ENCODE data around the gene A4GALT. TPM values are rescaled to one million over a fixed set of nuclear protein-coding genes. Genes with fewer than 3 reads are reported as not detected.

A4GALT gene
- total and polyA plus RNA-seq, 2 of the 13 experiments (the other 11 are each of a cell fraction or from before 2014, with no cell fraction given) = 0.09 to 1.1 TPM

DNA sequence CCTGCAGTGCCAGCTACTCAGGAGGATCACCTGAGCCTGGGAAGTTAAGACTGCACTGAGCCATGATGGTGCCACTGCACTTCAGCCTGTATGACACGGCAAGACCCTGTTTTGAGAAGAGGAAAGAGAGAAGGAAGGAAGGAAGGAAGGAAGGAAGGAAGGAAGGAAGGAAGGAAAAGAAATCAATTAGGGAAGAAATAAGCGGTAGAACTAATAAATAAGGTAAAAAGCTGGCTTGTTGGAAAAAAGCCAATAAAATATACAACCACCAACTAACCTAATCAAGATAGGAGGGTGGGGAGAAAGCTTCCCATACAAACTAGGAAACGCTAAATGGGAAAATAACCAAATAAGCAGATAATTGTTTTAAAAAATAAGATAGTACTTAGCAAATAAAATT, 12.3 kb downstream of the A4GALT start (continued):
- no peak for TF ChIP-seq CTCF (CRISPR knock-in tag; IDR thresholded peaks at IDR 0.05)
- TF ChIP-seq, protein P1, sequence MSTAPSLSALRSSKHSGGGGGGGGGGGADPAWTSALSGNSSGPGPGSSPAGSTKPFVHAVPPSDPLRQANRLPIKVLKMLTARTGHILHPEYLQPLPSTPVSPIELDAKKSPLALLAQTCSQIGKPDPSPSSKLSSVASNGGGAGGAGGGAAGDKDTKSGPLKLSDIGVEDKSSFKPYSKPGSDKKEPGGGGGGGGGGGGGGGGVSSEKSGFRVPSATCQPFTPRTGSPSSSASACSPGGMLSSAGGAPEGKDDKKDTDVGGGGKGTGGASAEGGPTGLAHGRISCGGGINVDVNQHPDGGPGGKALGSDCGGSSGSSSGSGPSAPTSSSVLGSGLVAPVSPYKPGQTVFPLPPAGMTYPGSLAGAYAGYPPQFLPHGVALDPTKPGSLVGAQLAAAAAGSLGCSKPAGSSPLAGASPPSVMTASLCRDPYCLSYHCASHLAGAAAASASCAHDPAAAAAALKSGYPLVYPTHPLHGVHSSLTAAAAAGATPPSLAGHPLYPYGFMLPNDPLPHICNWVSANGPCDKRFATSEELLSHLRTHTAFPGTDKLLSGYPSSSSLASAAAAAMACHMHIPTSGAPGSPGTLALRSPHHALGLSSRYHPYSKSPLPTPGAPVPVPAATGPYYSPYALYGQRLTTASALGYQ (CRISPR knock-in tag; IDR thresholded peaks at IDR 0.05) = no peak
- no peak for TF ChIP-seq DDIT3 (CRISPR knock-in tag; IDR thresholded peaks at IDR 0.05)
- no peak for TF ChIP-seq TBL1XR1 (IDR thresholded peaks at IDR 0.05; ENCODE audit: borderline replicate concordance, low read length, partially characterized antibody)
- TF ChIP-seq HOXA5 (CRISPR knock-in tag; IDR thresholded peaks at IDR 0.05) = no peak
- no peak for TF ChIP-seq ZNF747 (CRISPR knock-in tag; IDR thresholded peaks at IDR 0.05; ENCODE audit: borderline replicate concordance)
- TF ChIP-seq, protein P2, sequence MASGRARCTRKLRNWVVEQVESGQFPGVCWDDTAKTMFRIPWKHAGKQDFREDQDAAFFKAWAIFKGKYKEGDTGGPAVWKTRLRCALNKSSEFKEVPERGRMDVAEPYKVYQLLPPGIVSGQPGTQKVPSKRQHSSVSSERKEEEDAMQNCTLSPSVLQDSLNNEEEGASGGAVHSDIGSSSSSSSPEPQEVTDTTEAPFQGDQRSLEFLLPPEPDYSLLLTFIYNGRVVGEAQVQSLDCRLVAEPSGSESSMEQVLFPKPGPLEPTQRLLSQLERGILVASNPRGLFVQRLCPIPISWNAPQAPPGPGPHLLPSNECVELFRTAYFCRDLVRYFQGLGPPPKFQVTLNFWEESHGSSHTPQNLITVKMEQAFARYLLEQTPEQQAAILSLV (CRISPR knock-in tag; IDR thresholded peaks at IDR 0.05; ENCODE audit: borderline replicate concordance) = no peak
- TF ChIP-seq ZNF281 (CRISPR knock-in tag; IDR thresholded peaks at IDR 0.05; ENCODE audit: borderline replicate concordance) = no peak

All from HepG2 (cell line).